Caco-2 (cell line): ENCODE data around the gene SMTN. TPM values are rescaled to one million over a fixed set of nuclear protein-coding genes. Genes with fewer than 3 reads are reported as not detected.

Experiments used
- BruUV-seq: library from RNA; stranded (reverse); fragments of 400-500 nt; replicated peaks from 2 replicates; lab custom pipeline; 2021; lab: Mats Ljungman, UMichigan
- CTCF ChIA-PET: fragments of 300-600 bp; sonication (Branson Sonifier 250); formaldehyde crosslinking; loops from one replicate; lab custom pipeline; 2022; ENCODE audit warnings: antibody characterized with exemption; lab: Charles Lee
- POLR2A ChIA-PET: fragments of 300-600 bp; sonication (Branson Sonifier 250); formaldehyde crosslinking; loops from one replicate; lab custom pipeline; 2022; ENCODE audit warnings: antibody characterized with exemption; lab: Charles Lee
- DNase-seq, 2 experiments: peaks; one replicate each; pipeline versions ENCODE4 v3.0.0 to v3.0.0-alpha.2; 2020 to 2022
- H3K27me3 ChIP-seq: replicated peaks from 2 replicates; pipeline ENCODE4 v1.6.0; 2011; ENCODE audit warnings: low read length; ENCODE audit not compliant: control insufficient read depth, insufficient read depth
- H3K36me3 ChIP-seq: 2 replicates; pipeline ENCODE4 v1.5.1; 2011; ENCODE audit warnings: low read length; ENCODE audit not compliant: control insufficient read depth, insufficient read depth
- H3K4me1 ChIP-seq: fragments of 250-450 bp; sonication (Bioruptor Pico); 2 replicates; pipeline ENCODE4 v1.5.1; 2020; ENCODE audit warnings: mild to moderate bottlenecking
- H3K4me3 ChIP-seq: 2 replicates; pipeline ENCODE4 v1.5.1; 2011; ENCODE audit warnings: low read depth, mild to moderate bottlenecking, control low read depth, low read length
- H3K9me3 ChIP-seq: fragments of 250-450 bp; sonication (Bioruptor Pico); 2 replicates; pipeline ENCODE4 v1.5.1; 2020; ENCODE audit warnings: mild to moderate bottlenecking, moderate library complexity
- H3K27ac Mint-ChIP-seq: one replicate; pipeline ENCODE4 v1.8.0; 2022; ENCODE audit warnings: mixed read lengths; ENCODE audit not compliant: unreplicated experiment
- H3K27me3 Mint-ChIP-seq: one replicate; pipeline ENCODE4 v1.8.0; 2022; ENCODE audit warnings: mixed read lengths; ENCODE audit not compliant: insufficient read depth, unreplicated experiment
- H3K36me3 Mint-ChIP-seq: one replicate; pipeline ENCODE4 v1.8.0; 2022; ENCODE audit warnings: mild to moderate bottlenecking, mixed read lengths; ENCODE audit not compliant: insufficient read depth, unreplicated experiment
- H3K4me1 Mint-ChIP-seq: one replicate; pipeline ENCODE4 v1.8.0; 2022; ENCODE audit warnings: low read depth, mixed read lengths; ENCODE audit not compliant: unreplicated experiment
- H3K4me3 Mint-ChIP-seq: one replicate; pipeline ENCODE4 v1.8.0; 2022; ENCODE audit warnings: mild to moderate bottlenecking, moderate library complexity, mixed read lengths; ENCODE audit not compliant: unreplicated experiment
- H3K9me3 Mint-ChIP-seq: one replicate; pipeline ENCODE4 v1.8.0; 2022; ENCODE audit warnings: mixed read lengths; ENCODE audit not compliant: unreplicated experiment
- CTCF ChIP-seq, 2 experiments: fragments of 200-600 bp in 1 of 2; IDR thresholded peaks; 1 replicate in 1 of 2; 2 replicates in 1 of 2; pipeline versions ENCODE4 v1.5.1 to v1.8.0; 2011 to 2022; ENCODE audit warnings: antibody characterized with exemption in 1 of 2, control low read depth in 1 of 2, inconsistent platforms in 1 of 2, low read depth in 1 of 2, low read length in 1 of 2, mild to moderate bottlenecking in 1 of 2, moderate library complexity in 1 of 2; ENCODE audit not compliant: insufficient read depth in 1 of 2, severe bottlenecking in 1 of 2, unreplicated experiment in 1 of 2
- intact Hi-C: fragments of 100-400 bp; cut with micrococcal nuclease; formaldehyde crosslinking; loops from one replicate; pipeline ENCODE4 v1.10.0; 2022; ENCODE audit not compliant: unreplicated experiment
- total RNA-seq: library from RNA; stranded (reverse); gene quantifications from 2 replicates; pipeline ENCODE4 v1.2.3, GENCODE V29; 2022

Gene SMTN
- total RNA-seq, 1 experiment from 2014 or later: 71.0 TPM

DNA sequence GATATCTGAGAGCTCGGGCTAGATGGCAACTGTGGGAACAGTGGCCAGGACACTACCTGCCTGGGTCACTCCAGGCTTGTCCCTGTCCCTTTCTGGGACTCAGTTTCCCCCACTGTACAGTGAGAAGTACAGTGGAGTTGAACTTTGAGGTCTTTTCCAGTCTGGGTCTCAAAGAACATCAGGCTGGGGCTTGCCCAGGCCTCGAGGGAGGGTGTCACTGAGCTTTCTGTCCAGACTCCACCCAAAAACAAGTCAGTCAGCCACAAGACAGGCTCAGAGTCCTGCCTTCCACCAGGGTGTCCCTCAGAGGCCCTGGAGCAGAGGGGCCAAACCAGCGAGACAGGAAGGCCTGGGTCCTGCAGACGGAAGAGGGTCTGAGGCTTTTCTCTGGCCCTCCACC is 61.2 kb downstream of the SMTN start:
- H3K9me3 Mint-ChIP-seq: no peaks in the 10 kb centered on the region
- peaks cover 3% of the 10 kb centered on the region for H3K27me3 Mint-ChIP-seq
- no peaks in the 10 kb centered on the region for H3K27me3 ChIP-seq
- ChIA-PET POLR2A (no interaction called here), CTCF (no interaction called here)
- no peak for DNase-seq
- TF ChIP-seq CTCF (IDR thresholded peaks at IDR 0.05; ENCODE audit: insufficient read depth in 1 of 2, low read depth in 1 of 2, low read length in 1 of 2, severe bottlenecking in 1 of 2, unreplicated experiment in 1 of 2): no peak
- intact Hi-C loops: loop anchor here (10.0 kb wide), 1 partner anchor 377 kb away; no protein-coding TSS in a partner anchor
- H3K4me3 ChIP-seq: no peak overlapping the region
- BruUV-seq: no TSS peak
- no peaks in the 10 kb centered on the region for H3K36me3 ChIP-seq
- H3K4me3 Mint-ChIP-seq: no peak overlapping the region
- no peaks in the 10 kb centered on the region for H3K36me3 Mint-ChIP-seq
- H3K9me3 ChIP-seq: no peaks in the 10 kb centered on the region
- no peaks in the 10 kb centered on the region for H3K4me1 ChIP-seq
- H3K4me1 Mint-ChIP-seq: no peaks in the 10 kb centered on the region
- no peak overlapping the region for H3K27ac Mint-ChIP-seq

DNA sequence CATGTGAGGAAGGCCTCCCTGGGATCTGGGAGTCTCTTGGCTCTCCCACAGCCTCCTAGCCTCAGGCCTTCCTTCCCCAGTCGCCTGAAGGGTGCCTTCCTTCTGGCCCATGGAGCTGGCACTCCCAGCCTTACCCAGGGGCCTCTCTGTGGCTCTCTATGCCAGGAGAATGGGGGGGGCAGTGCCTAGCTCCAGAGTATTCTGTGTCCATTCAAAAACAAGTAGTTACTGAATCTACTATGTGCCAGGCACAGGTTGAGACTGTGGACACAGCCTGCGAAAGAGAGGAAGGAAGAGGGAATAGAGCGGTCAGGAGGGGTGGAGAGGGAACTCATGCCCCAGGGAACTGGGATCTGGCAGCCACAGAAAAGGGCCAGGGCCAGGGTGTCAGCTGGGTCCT is 61.9 kb downstream of the SMTN start:
- intact Hi-C loops: loop anchor here (10.0 kb wide), 1 partner anchor 378 kb away; no protein-coding TSS in a partner anchor
- Histone ChIP-seq H3K9me3 (no peaks in the 10 kb centered on the region), H3K4me1 (no peaks in the 10 kb centered on the region), H3K27me3 (no peaks in the 10 kb centered on the region), H3K36me3 (no peaks in the 10 kb centered on the region), H3K4me3 (no peak overlapping the region)
- Mint-ChIP-seq H3K27ac (no peak overlapping the region), H3K27me3 (peaks cover 3% of the 10 kb centered on the region), H3K9me3 (no peaks in the 10 kb centered on the region), H3K4me3 (no peak overlapping the region), H3K36me3 (no peaks in the 10 kb centered on the region), H3K4me1 (no peaks in the 10 kb centered on the region)
- CTCF ChIA-PET: no interaction called here
- no peak for TF ChIP-seq CTCF (IDR thresholded peaks at IDR 0.05; ENCODE audit: insufficient read depth in 1 of 2, low read depth in 1 of 2, low read length in 1 of 2, severe bottlenecking in 1 of 2, unreplicated experiment in 1 of 2)
- POLR2A ChIA-PET: no interaction called here
- no TSS peak for BruUV-seq
- DNase-seq: no peak

DNA sequence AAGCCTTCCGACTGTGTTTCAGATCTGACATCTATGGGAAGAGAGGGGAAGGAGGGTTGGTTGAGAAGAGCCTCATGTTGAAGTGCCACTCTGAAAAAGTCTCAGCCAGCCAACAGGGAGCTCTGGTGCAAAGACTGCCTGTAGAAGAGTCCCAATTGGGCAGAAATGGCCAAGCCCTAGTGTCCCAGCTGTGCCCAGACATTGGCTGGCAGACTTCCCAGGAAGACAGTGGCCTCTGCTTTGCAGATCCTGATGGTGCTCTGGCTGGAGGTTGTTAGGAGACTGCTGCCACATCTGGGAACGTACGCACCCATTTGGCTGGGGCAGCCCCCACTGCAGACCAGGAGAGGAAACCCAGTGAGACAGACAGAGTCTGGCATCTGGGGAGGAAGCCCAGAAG is 62.4 kb downstream of the SMTN start:
- H3K4me1 ChIP-seq: no peaks in the 10 kb centered on the region
- intact Hi-C loops: loop anchor here (10.0 kb wide), 1 partner anchor 379 kb away; no protein-coding TSS in a partner anchor
- no peaks in the 10 kb centered on the region for H3K9me3 ChIP-seq
- no TSS peak for BruUV-seq
- no peaks in the 10 kb centered on the region for H3K4me1 Mint-ChIP-seq
- H3K4me3 ChIP-seq: no peak overlapping the region
- no peak overlapping the region for H3K4me3 Mint-ChIP-seq
- H3K27ac Mint-ChIP-seq: no peak overlapping the region
- no peaks in the 10 kb centered on the region for H3K9me3 Mint-ChIP-seq
- POLR2A ChIA-PET: no interaction called here
- no peaks in the 10 kb centered on the region for H3K36me3 Mint-ChIP-seq
- H3K27me3 Mint-ChIP-seq: peaks cover 3% of the 10 kb centered on the region
- no peaks in the 10 kb centered on the region for H3K36me3 ChIP-seq
- no peak for TF ChIP-seq CTCF (IDR thresholded peaks at IDR 0.05; ENCODE audit: insufficient read depth in 1 of 2, low read depth in 1 of 2, low read length in 1 of 2, severe bottlenecking in 1 of 2, unreplicated experiment in 1 of 2)
- no peak for DNase-seq
- H3K27me3 ChIP-seq: no peaks in the 10 kb centered on the region
- CTCF ChIA-PET: no interaction called here
